H1 (cell line): ENCODE data around the gene VIPR1. TPM values are rescaled to one million over a fixed set of nuclear protein-coding genes. Genes with fewer than 3 reads are reported as not detected.

Experiments
- CTCF ChIA-PET: fragments of 300-600 bp; sonication (Branson Sonifier 250); formaldehyde crosslinking; loops from one replicate; lab custom pipeline; 2021; ENCODE audit not compliant: partially characterized antibody; lab: Charles Lee
- POLR2A ChIA-PET: fragments of 300-600 bp; sonication (Branson Sonifier 250); formaldehyde crosslinking; loops from one replicate; lab custom pipeline; 2021; ENCODE audit warnings: inconsistent platforms; ENCODE audit not compliant: partially characterized antibody; lab: Charles Lee
- DNase-seq, 2 experiments: peaks; one replicate each; pipeline versions ENCODE4 v3.0.0 to v3.0.0-alpha.2; 2010 to 2022; ENCODE audit warnings: low spot score in 2 of 2, low read depth in 1 of 2, mixed read lengths in 1 of 2
- FAIRE-seq: peaks from 2 replicates; lab custom pipeline; 2011; peaks lifted over from hg19 to GRCh38; lab: Jason Lieb, UNC
- H2AFZ ChIP-seq: 2 replicates; pipeline ENCODE4 v1.8.1; 2012; ENCODE audit warnings: low read length, inconsistent platforms
- H2AK5ac ChIP-seq: 2 replicates; pipeline ENCODE4 v1.6.1; 2013; ENCODE audit warnings: low read depth, low read length
- H2BK120ac ChIP-seq: replicated peaks from 2 replicates; pipeline ENCODE3; 2013; ENCODE audit warnings: low read depth, low read length, inconsistent platforms
- H2BK12ac ChIP-seq: 2 replicates; pipeline ENCODE4 v1.6.1; 2013; ENCODE audit warnings: low read depth, low read length
- H2BK15ac ChIP-seq: 2 replicates; pipeline ENCODE4 v1.6.1; 2013; ENCODE audit warnings: low read length
- H2BK20ac ChIP-seq: 2 replicates; pipeline ENCODE4 v1.6.1; 2013; ENCODE audit warnings: low read length
- H2BK5ac ChIP-seq: 2 replicates; pipeline ENCODE4 v1.6.1; 2013; ENCODE audit warnings: low read depth, low read length
- H3K14ac ChIP-seq: 2 replicates; pipeline ENCODE4 v1.6.1; 2013; ENCODE audit warnings: inconsistent platforms; ENCODE audit not compliant: insufficient read length
- H3K18ac ChIP-seq: 2 replicates; pipeline ENCODE4 v1.6.1; 2013; ENCODE audit warnings: low read length; ENCODE audit errors: extremely low read depth
- H3K23ac ChIP-seq: 2 replicates; pipeline ENCODE4 v1.6.1; 2013; ENCODE audit warnings: inconsistent platforms; ENCODE audit not compliant: insufficient read length
- H3K23me2 ChIP-seq: 2 replicates; pipeline ENCODE4 v1.6.1; 2013; ENCODE audit warnings: low read depth, low read length
- H3K27ac ChIP-seq: 2 replicates; pipeline ENCODE4 v1.6.1; 2011; ENCODE audit warnings: low read depth, low read length, inconsistent platforms
- H3K27me3 ChIP-seq, 4 experiments: replicated peaks in 1 of 4; 1 replicate in 1 of 4; 2 replicates in 3 of 4; pipeline versions ENCODE4 v1.6.1 to v1.8.1; 2011 to 2013; ENCODE audit warnings: low read length in 3 of 4, mild to moderate bottlenecking in 3 of 4, inconsistent platforms in 2 of 4, mixed read lengths in 2 of 4, moderate library complexity in 1 of 4; ENCODE audit not compliant: control insufficient read depth in 3 of 4, insufficient read depth in 3 of 4; ENCODE audit errors: extremely low read depth in 1 of 4
- H3K36me3 ChIP-seq, 4 experiments: 2 replicates each; pipeline versions ENCODE4 v1.6.1 to v1.8.1; 2011 to 2013; ENCODE audit warnings: mild to moderate bottlenecking in 4 of 4, low read length in 3 of 4, moderate library complexity in 2 of 4, control low read depth in 1 of 4, inconsistent platforms in 1 of 4; ENCODE audit not compliant: insufficient read depth in 4 of 4, control insufficient read depth in 2 of 4
- H3K4ac ChIP-seq: replicated peaks from 2 replicates; pipeline ENCODE3; 2013; ENCODE audit warnings: low read length, low read depth, mixed read lengths, inconsistent platforms; ENCODE audit not compliant: insufficient read length
- H3K4me1 ChIP-seq, 4 experiments: replicated peaks in 1 of 4; 1 replicate in 1 of 4; 2 replicates in 3 of 4; pipeline versions ENCODE4 v1.6.1 to v1.8.1; 2011 to 2013; ENCODE audit warnings: low read length in 3 of 4, inconsistent platforms in 2 of 4, mixed read lengths in 1 of 4; ENCODE audit not compliant: insufficient read depth in 4 of 4, control insufficient read depth in 3 of 4
- H3K4me2 ChIP-seq, 2 experiments: 2 replicates each; pipeline versions ENCODE4 v1.6.1 to v1.8.1; 2011 to 2013; ENCODE audit warnings: low read depth in 2 of 2, low read length in 2 of 2, control low read depth in 1 of 2, inconsistent platforms in 1 of 2, mild to moderate bottlenecking in 1 of 2; ENCODE audit not compliant: insufficient read depth in 1 of 2
- H3K4me3 ChIP-seq, 4 experiments: fragments of 200-600, 300-600 bp in 1 of 4; sonication (generic), shearing (Covaris generic), sonication (Bioruptor Twin) in 1 of 4; 2 replicates each; pipeline versions ENCODE4 v1.5.1 to v1.8.1; 2011 to 2016; ENCODE audit warnings: low read length in 4 of 4, low read depth in 3 of 4, control low read depth in 2 of 4, inconsistent platforms in 2 of 4, mild to moderate bottlenecking in 2 of 4, mixed read lengths in 1 of 4, moderate library complexity in 1 of 4; ENCODE audit not compliant: insufficient read depth in 2 of 4; ENCODE audit errors: extremely low read depth in 1 of 4
- H3K56ac ChIP-seq: replicated peaks from 2 replicates; pipeline ENCODE3; 2013; ENCODE audit warnings: low read depth, mild to moderate bottlenecking, mixed read lengths, low read length, inconsistent platforms; ENCODE audit not compliant: insufficient read length
- H3K79me1 ChIP-seq: 2 replicates; pipeline ENCODE4 v1.6.1; 2013; ENCODE audit warnings: low read depth, low read length, control low read depth
- H3K79me2 ChIP-seq, 2 experiments: 2 replicates each; pipeline versions ENCODE4 v1.6.1 to v1.8.1; 2012 to 2013; ENCODE audit warnings: low read length in 2 of 2, mild to moderate bottlenecking in 2 of 2, inconsistent platforms in 1 of 2; ENCODE audit not compliant: insufficient read depth in 2 of 2, control insufficient read depth in 1 of 2
- H3K9ac ChIP-seq, 4 experiments: replicated peaks in 1 of 4; 1 replicate in 1 of 4; 2 replicates in 3 of 4; pipeline versions ENCODE4 v1.6.1 to v1.8.1; 2011 to 2013; ENCODE audit warnings: low read depth in 3 of 4, low read length in 3 of 4, control low read depth in 2 of 4, mild to moderate bottlenecking in 2 of 4, moderate library complexity in 2 of 4, inconsistent platforms in 1 of 4; ENCODE audit errors: extremely low read depth in 1 of 4
- H3K9me3 ChIP-seq, 2 experiments: 2 replicates each; pipeline versions ENCODE4 v1.6.1 to v1.8.1; 2012 to 2013; ENCODE audit warnings: mild to moderate bottlenecking in 2 of 2, moderate library complexity in 2 of 2, control low read depth in 1 of 2, inconsistent platforms in 1 of 2, low read depth in 1 of 2, low read length in 1 of 2, mixed read lengths in 1 of 2; ENCODE audit not compliant: insufficient read depth in 2 of 2
- H4K20me1 ChIP-seq, 2 experiments: replicated peaks in 1 of 2; 2 replicates each; pipeline versions ENCODE3 to v1.8.1; 2011 to 2013; ENCODE audit warnings: inconsistent platforms in 2 of 2, low read length in 2 of 2, mild to moderate bottlenecking in 1 of 2; ENCODE audit not compliant: insufficient read depth in 2 of 2, control insufficient read depth in 1 of 2
- H4K5ac ChIP-seq: 2 replicates; pipeline ENCODE4 v1.6.1; 2013; ENCODE audit warnings: low read length, low read depth, mixed read lengths, inconsistent platforms; ENCODE audit not compliant: insufficient read length
- H4K8ac ChIP-seq: 2 replicates; pipeline ENCODE4 v1.8.0; 2013; ENCODE audit warnings: mild to moderate bottlenecking, moderate library complexity, low read length, inconsistent platforms; ENCODE audit not compliant: insufficient read depth; ENCODE audit errors: extremely low read depth
- H4K91ac ChIP-seq: replicated peaks from 2 replicates; pipeline ENCODE3; 2013; ENCODE audit warnings: low read length, mixed read lengths, inconsistent platforms; ENCODE audit not compliant: insufficient read length
- CBX8 ChIP-seq: fragments of 300-800, 300-1000 bp; sonication (generic); IDR thresholded peaks from 2 replicates; pipeline ENCODE4 v1.7.1; 2016; ENCODE audit warnings: low read depth, low read length, borderline replicate concordance
- POLR2A ChIP-seq, 2 experiments: IDR thresholded peaks; 1 replicate in 1 of 2; 2 replicates in 1 of 2; pipeline ENCODE4 v1.6.1; 2011; ENCODE audit warnings: low read depth in 2 of 2, low read length in 2 of 2, mild to moderate bottlenecking in 2 of 2; ENCODE audit errors: control extremely low read depth in 1 of 2
- WGBS, 2 experiments: shearing (Covaris generic) in 1 of 2; methylation state at CpG; one replicate each; pipeline versions ENCODE4 v1.1.6 to v1.1.7; 2013 to 2015; ENCODE audit warnings: low lambda C conversion rate in 2 of 2, mixed read lengths in 2 of 2, inconsistent platforms in 1 of 2, low coverage in 1 of 2, missing lambda C conversion rate in 1 of 2; ENCODE audit not compliant: insufficient replicate concordance in 2 of 2, insufficient coverage in 1 of 2, insufficient read length in 1 of 2; ENCODE audit errors: extremely low coverage in 1 of 2, missing lambda C conversion rate in 1 of 2; 5-methylcytosine and 5-hydroxymethylcytosine counted together
- polyA plus RNA-seq, 7 experiments: library from polyadenylated mRNA; depleted of rRNA in 3 of 7; stranded (reverse) in 5 of 7; unstranded in 2 of 7; fragments of >200 nt in 5 of 7; fragments of 200-250 nt in 2 of 7; gene quantifications; 1 replicate in 5 of 7; 2 replicates in 1 of 7; 4 replicates in 1 of 7; pipeline versions ENCODE4 v1.2.1 to v1.2.3, GENCODE V29; 2011 to 2013; ENCODE audit warnings: missing spikeins in 2 of 7, mixed read lengths in 2 of 7
- total RNA-seq: library from RNA; stranded (reverse); fragmentation: NEBNext Ultra II Directional; extraction: Animal tissue kit (Norgen Biotek cat#: 25700); gene quantifications from 2 replicates; pipeline ENCODE4 v1.2.1, GENCODE V29; 2021

Gene VIPR1
- total and polyA plus RNA-seq, 2 of the 8 experiments (the other 6 are each of a cell fraction or from before 2014, with no cell fraction given), result 7.8 to 10.1 TPM

DNA sequence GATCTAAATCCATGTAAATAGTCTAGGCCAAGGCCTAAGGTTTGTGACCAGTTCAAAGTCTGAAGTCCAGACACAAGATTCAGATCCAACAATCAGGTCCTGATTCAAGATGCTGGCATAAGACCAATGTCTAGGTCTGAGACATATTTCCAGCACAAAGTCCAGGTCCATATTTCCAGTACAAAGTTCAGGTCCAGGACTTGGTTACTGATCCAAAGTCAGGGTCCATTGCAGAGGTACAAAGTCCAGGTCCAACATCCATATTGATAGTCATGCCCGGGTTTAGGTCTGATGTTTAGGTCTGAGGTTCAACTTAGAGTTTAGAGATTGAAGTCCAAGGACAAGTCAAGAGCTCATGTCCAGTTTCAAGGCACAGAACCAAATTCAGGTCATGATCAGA is 39.4 kb upstream of the VIPR1 start:
- H2AK5ac ChIP-seq, result no peak overlapping the region
- H3K4me3 ChIP-seq, result no peak overlapping the region
- H4K5ac ChIP-seq, result no peak overlapping the region
- H3K27ac ChIP-seq, result no peak overlapping the region
- no peak overlapping the region for H4K91ac ChIP-seq
- H3K56ac ChIP-seq, result no peak overlapping the region
- H2BK120ac ChIP-seq, result no peak overlapping the region
- H3K27me3 ChIP-seq, result no peaks in the 10 kb centered on the region
- H3K4me1 ChIP-seq, result no peaks in the 10 kb centered on the region
- H3K4me2 ChIP-seq, result no peak overlapping the region
- TF ChIP-seq CBX8 (no peak), POLR2A (IDR thresholded peaks at IDR 0.05; ENCODE audit: control extremely low read depth in 1 of 2, low read depth in 2 of 2, low read length in 2 of 2) (no peak)
- no peak overlapping the region for H3K4ac ChIP-seq
- ChIA-PET POLR2A (interaction anchor here (1.1 kb wide), 1 partner anchor 35 kb away, joined by 4 read pairs; no protein-coding TSS in a partner anchor), CTCF (interaction anchor here (0.7 to 1.5 kb wide), 4 partner anchors 12 to 191 kb away, joined by 3 to 5 read pairs (median 3); no protein-coding TSS in a partner anchor)
- no peak overlapping the region for H3K18ac ChIP-seq
- no peak overlapping the region for H3K9ac ChIP-seq
- H3K79me2 ChIP-seq, result no peaks in the 10 kb centered on the region
- H2AFZ ChIP-seq, result no peak overlapping the region
- no peaks in the 10 kb centered on the region for H3K79me1 ChIP-seq
- H2BK5ac ChIP-seq, result no peak overlapping the region
- no peaks in the 10 kb centered on the region; the same call in 1 of the 2 replicates for H3K23me2 ChIP-seq
- H4K8ac ChIP-seq, result no peak overlapping the region
- no peaks in the 10 kb centered on the region for H3K36me3 ChIP-seq
- H4K20me1 ChIP-seq, result no peaks in the 10 kb centered on the region
- no peak overlapping the region for H3K23ac ChIP-seq
- no peak for FAIRE-seq
- no peak for DNase-seq
- WGBS, 2 experiments, result 95% methylated on average over 1 of the region's 1 CpG; no CpG with 5 or more reads in 1 of the 2 experiments
- H3K14ac ChIP-seq, result no peak overlapping the region
- H3K9me3 ChIP-seq, result peaks cover 0 to 2% of the 10 kb centered on the region in 2 experiments; a peak in 1 of 4 replicates
- no peak overlapping the region for H2BK15ac ChIP-seq
- H2BK12ac ChIP-seq, result no peak overlapping the region
- H2BK20ac ChIP-seq, result no peak overlapping the region
